ENCODE measurements around the gene SCUBE3. TPM values are rescaled to one million over a fixed set of nuclear protein-coding genes. Genes with fewer than 3 reads are reported as not detected.

The SCUBE3 gene
- total and polyA plus RNA-seq, 2 experiments from 2014 or later, result 78.2 to 78.7 TPM

- TF ChIP-seq CTCF (IDR thresholded peaks at IDR 0.05; ENCODE audit: low read depth, low read length), result no peak
- no peak for DNase-seq (ENCODE audit: low read depth in 1 of 2, low spot score in 1 of 2)
- H3K27ac ChIP-seq, result no peak overlapping the region
- H3K27me3 ChIP-seq, result no peaks in the 10 kb centered on the region
- H3K4me1 ChIP-seq (ENCODE audit: low read depth), result no peaks in the 10 kb centered on the region
- peaks cover 39% of the 10 kb centered on the region for H3K36me3 ChIP-seq
- no peaks in the 10 kb centered on the region for H3K9me3 ChIP-seq (ENCODE audit: low read depth)
- no peak overlapping the region for H3K4me3 ChIP-seq
These were observed 77.7 kb downstream of the SCUBE3 start for GRCh38 chr6:35291491-35291890.

GRCh38 chr6:35292494-35292893 is 78.7 kb downstream of the SCUBE3 start:
- H3K27ac ChIP-seq, result no peak overlapping the region
- H3K4me1 ChIP-seq (ENCODE audit: low read depth), result no peaks in the 10 kb centered on the region
- H3K9me3 ChIP-seq (ENCODE audit: low read depth), result no peaks in the 10 kb centered on the region
- no peak for DNase-seq (ENCODE audit: low read depth in 1 of 2, low spot score in 1 of 2)
- no peaks in the 10 kb centered on the region for H3K27me3 ChIP-seq
- TF ChIP-seq CTCF (IDR thresholded peaks at IDR 0.05; ENCODE audit: low read depth, low read length), result no peak
- no peak overlapping the region for H3K4me3 ChIP-seq
- peaks cover 29% of the 10 kb centered on the region for H3K36me3 ChIP-seq

- Histone ChIP-seq H3K4me1 (ENCODE audit: low read depth) (peaks cover 5% of the 10 kb centered on the region), H3K9me3 (ENCODE audit: low read depth) (no peaks in the 10 kb centered on the region), H3K27ac (no peak overlapping the region), H3K4me3 (no peak overlapping the region), H3K27me3 (no peaks in the 10 kb centered on the region), H3K36me3 (peaks cover 19% of the 10 kb centered on the region)
- TF ChIP-seq CTCF (IDR thresholded peaks at IDR 0.05; ENCODE audit: low read depth, low read length), result no peak
- DNase-seq (ENCODE audit: low read depth in 1 of 2, low spot score in 1 of 2), result no peak
These were observed 79.9 kb downstream of the SCUBE3 start for GRCh38 chr6:35293681-35294080.

- Histone ChIP-seq H3K36me3 (peaks cover 19% of the 10 kb centered on the region), H3K4me3 (no peak overlapping the region), H3K27ac (no peak overlapping the region), H3K9me3 (ENCODE audit: low read depth) (no peaks in the 10 kb centered on the region), H3K4me1 (ENCODE audit: low read depth) (peaks cover 5% of the 10 kb centered on the region), H3K27me3 (no peaks in the 10 kb centered on the region)
- DNase-seq (ENCODE audit: low read depth in 1 of 2, low spot score in 1 of 2), result peak; percentile 30 to 52
- TF ChIP-seq CTCF (IDR thresholded peaks at IDR 0.05; ENCODE audit: low read depth, low read length), result peak; percentile 70
These were observed 80.7 kb downstream of the SCUBE3 start for GRCh38 chr6:35294308-35294945.

- no peak for TF ChIP-seq CTCF (IDR thresholded peaks at IDR 0.05; ENCODE audit: low read depth, low read length)
- Histone ChIP-seq H3K4me1 (ENCODE audit: low read depth) (peaks cover 5% of the 10 kb centered on the region), H3K36me3 (peaks cover 19% of the 10 kb centered on the region), H3K27ac (no peak overlapping the region), H3K4me3 (no peak overlapping the region), H3K27me3 (no peaks in the 10 kb centered on the region), H3K9me3 (ENCODE audit: low read depth) (no peaks in the 10 kb centered on the region)
- no peak for DNase-seq (ENCODE audit: low read depth in 1 of 2, low spot score in 1 of 2)
These were observed 81.3 kb downstream of the SCUBE3 start for GRCh38 chr6:35295036-35295435.

Data from cardiac muscle cell (in vitro differentiated cells and primary cell).